ENCODE data around the gene DNMT3A. TPM values are rescaled to one million over a fixed set of nuclear protein-coding genes. Genes with fewer than 3 reads are reported as not detected.

The DNMT3A gene
- total RNA-seq, 2 donors from 2014 or later = 17.7 to 24.3 TPM

DNA sequence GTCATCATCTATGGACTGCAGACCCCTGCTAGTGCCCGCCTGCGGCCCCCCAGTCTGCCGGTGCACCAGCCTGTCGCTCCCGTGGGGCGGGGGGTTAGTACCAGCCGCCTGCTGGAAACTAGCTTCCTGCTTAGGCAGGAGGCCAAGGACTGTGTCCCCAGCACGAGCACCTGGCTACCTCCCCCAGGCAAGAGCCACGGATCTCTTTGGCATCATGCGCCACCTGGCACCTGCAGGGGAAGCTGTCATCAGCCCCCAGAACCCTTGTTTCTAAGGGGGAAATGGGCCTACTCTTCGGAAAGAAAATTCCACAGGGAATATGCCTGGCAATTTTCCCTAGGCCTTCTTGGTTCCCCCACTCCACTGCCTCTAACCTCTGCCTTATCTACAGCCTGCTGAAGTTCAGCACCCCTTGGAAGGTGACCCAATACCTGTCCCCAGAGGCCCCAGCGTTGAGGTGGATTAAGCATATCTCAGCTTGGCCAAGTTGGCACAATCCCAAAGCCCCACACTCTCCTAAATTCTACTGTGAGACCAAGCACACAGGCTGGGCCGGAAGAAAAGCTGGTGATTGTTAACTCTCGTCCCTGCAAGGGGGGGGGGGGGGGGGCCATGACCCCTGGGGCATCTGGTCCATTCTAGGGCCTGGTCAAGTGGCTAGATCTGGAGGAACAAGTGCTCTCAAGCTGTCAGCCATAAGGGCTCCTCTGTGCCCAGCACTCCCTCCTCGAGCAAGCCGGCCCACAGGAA lies 111.4 kb downstream of the DNMT3A start:
- no peaks in the 10 kb centered on the region for H3K27me3 ChIP-seq (replicated peaks; ENCODE audit: insufficient read depth)
- no peaks in the 10 kb centered on the region for H3K9me3 ChIP-seq
- ATAC-seq (ENCODE audit: insufficient number of reproducible peaks, low FRiP score, low read depth) (no peak), DNase-seq (ENCODE audit: low spot score) (no peak)
- no peak overlapping the region for H3K27ac ChIP-seq
- H3K4me1 ChIP-seq (ENCODE audit: control insufficient read depth in 1 of 2, low read depth in 2 of 2) = peaks cover 12 to 17% of the 10 kb centered on the region in 2 donors
- no peak overlapping the region for H3K4me3 ChIP-seq
- H3K36me3 ChIP-seq = peaks cover 21% of the 10 kb centered on the region
- TF ChIP-seq, protein P1, sequence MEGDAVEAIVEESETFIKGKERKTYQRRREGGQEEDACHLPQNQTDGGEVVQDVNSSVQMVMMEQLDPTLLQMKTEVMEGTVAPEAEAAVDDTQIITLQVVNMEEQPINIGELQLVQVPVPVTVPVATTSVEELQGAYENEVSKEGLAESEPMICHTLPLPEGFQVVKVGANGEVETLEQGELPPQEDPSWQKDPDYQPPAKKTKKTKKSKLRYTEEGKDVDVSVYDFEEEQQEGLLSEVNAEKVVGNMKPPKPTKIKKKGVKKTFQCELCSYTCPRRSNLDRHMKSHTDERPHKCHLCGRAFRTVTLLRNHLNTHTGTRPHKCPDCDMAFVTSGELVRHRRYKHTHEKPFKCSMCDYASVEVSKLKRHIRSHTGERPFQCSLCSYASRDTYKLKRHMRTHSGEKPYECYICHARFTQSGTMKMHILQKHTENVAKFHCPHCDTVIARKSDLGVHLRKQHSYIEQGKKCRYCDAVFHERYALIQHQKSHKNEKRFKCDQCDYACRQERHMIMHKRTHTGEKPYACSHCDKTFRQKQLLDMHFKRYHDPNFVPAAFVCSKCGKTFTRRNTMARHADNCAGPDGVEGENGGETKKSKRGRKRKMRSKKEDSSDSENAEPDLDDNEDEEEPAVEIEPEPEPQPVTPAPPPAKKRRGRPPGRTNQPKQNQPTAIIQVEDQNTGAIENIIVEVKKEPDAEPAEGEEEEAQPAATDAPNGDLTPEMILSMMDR (IDR thresholded peaks at IDR 0.05) = no peak

DNA sequence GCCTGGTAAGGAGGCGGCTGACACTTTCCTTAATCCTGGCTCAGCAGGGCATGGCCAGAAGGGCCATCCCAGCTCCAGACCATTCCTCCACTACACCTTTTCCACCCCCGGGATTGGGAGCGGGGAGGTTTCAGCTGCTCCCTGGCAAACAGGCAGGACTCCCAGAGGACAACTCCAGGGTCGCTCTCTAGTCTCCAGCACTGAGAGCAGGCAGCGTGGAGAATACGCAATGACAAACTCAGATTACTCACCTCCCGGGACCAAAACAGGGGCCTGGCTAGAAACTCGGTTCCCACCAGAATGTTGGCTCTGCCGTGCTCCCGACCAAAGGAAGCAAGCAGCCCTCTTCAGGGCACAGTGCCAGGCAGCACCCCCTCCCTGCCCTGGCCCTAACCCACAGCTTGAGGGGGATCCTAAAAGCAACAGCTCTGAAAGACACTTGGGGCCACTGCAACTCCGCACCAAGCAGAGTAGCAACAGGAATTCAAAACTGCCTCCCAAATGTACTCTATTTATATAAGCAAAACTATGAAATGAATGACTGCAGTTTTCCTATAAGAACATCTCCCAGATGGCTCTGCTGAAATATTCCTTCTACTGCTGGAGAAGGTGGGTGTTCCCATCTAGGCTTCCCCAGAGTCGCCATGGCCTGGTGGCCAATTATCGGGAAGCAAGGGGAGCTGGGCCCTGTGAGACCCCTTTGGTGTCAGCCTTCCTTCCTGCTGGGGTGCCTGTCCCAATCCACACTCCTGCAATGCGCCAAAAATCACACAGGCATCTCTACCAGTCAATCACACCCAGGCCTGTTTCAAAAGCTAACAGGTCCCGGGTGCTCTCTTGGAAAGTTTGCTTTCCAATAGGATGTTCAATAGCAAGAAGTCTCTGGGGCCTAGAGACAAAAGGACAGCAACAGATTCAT lies 112.2 kb downstream of the DNMT3A start:
- DNase-seq (ENCODE audit: low spot score) (no peak), ATAC-seq (ENCODE audit: insufficient number of reproducible peaks, low FRiP score, low read depth) (no peak)
- H3K27ac ChIP-seq = peak overlapping the region; percentile 23 to 40
- H3K9me3 ChIP-seq = no peaks in the 10 kb centered on the region
- no peak overlapping the region for H3K4me3 ChIP-seq
- TF ChIP-seq, protein P1 (IDR thresholded peaks at IDR 0.05) = no peak
- peaks cover 17% of the 10 kb centered on the region for H3K36me3 ChIP-seq
- H3K27me3 ChIP-seq (replicated peaks; ENCODE audit: insufficient read depth) = no peaks in the 10 kb centered on the region
- H3K4me1 ChIP-seq (ENCODE audit: control insufficient read depth in 1 of 2, low read depth in 2 of 2) = peaks cover 12 to 17% of the 10 kb centered on the region in 2 donors

DNA sequence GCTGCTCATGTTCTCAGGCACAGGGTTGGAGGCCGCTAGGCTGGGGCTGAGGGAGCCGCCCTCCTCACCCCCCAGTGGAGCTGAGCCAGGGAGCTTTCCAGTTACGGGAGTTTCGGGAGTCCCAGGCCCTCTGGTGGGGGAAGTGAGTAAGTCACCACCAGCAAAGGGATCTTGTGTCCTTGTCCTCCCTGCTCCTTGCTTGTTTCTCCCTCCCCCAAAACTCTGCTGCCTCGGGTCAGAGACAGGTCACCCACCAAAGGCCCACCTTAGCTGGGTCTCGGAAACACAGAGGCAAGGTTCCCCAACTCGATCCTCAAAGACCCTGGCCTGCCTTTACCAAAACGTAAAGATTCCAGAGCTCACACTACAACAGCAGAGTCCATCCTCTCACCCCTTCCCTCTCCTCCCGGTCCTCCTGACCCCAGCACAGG lies 112.9 kb downstream of the DNMT3A start:
- Histone ChIP-seq H3K36me3 (peaks cover 10% of the 10 kb centered on the region), H3K9me3 (no peaks in the 10 kb centered on the region), H3K4me1 (ENCODE audit: control insufficient read depth in 1 of 2, low read depth in 2 of 2) (peaks cover 12 to 17% of the 10 kb centered on the region in 2 donors), H3K4me3 (no peak overlapping the region), H3K27me3 (replicated peaks; ENCODE audit: insufficient read depth) (no peaks in the 10 kb centered on the region), H3K27ac (peak overlapping the region; percentile 23 to 40)
- DNase-seq (ENCODE audit: low spot score) (no peak), ATAC-seq (ENCODE audit: insufficient number of reproducible peaks, low FRiP score, low read depth) (peak; percentile 47)
- TF ChIP-seq, protein P1 (IDR thresholded peaks at IDR 0.05) = peak; percentile 65

DNA sequence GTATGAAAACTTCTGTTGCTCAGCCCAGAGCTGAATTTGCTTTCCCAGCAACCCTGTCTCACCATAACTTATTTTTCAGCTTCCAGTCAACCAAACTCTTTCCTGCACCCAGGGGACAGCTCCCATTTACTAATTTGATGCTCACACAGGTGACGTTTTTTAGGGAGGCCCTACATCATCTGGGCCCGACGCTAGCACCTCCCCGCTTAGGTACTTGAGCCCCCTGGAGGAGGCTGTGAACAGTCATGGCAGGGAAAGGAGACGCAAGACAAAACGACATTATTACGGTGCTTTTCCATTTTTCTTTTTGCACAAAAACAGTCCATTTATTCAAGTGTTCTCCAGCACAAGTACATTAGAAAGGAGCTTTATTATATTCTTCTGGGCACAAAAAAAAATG lies 114.1 kb downstream of the DNMT3A start:
- ATAC-seq (ENCODE audit: insufficient number of reproducible peaks, low FRiP score, low read depth) (no peak), DNase-seq (ENCODE audit: low spot score) (no peak)
- Histone ChIP-seq H3K9me3 (no peaks in the 10 kb centered on the region), H3K36me3 (no peaks in the 10 kb centered on the region), H3K27ac (no peak overlapping the region), H3K27me3 (replicated peaks; ENCODE audit: insufficient read depth) (no peaks in the 10 kb centered on the region), H3K4me3 (no peak overlapping the region), H3K4me1 (ENCODE audit: control insufficient read depth in 1 of 2, low read depth in 2 of 2) (peaks cover 12 to 17% of the 10 kb centered on the region in 2 donors)
- TF ChIP-seq, protein P1 (IDR thresholded peaks at IDR 0.05) = no peak

DNA sequence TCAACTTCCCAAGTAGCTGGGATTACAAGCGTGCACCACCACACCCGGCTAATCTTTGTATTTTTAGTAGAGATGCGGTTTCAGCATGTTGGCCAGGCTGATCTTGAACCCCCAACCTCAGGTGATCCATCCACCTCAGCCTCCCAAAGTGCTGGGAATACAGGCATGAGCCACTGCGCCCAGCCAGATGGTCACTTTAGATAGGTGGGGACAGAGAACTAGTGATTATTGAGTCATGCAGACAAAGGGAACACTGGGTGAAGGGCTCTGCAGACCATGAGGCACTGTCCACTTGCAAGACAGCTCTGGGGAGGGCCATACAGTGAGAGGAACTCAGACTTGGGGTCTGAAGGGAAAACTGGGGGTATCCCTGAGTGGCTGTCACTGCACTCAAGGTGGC lies 114.9 kb downstream of the DNMT3A start:
- no peak for DNase-seq (ENCODE audit: low spot score)
- TF ChIP-seq, protein P1 (IDR thresholded peaks at IDR 0.05) = no peak
- Histone ChIP-seq H3K27me3 (replicated peaks; ENCODE audit: insufficient read depth) (no peaks in the 10 kb centered on the region), H3K4me1 (ENCODE audit: control insufficient read depth in 1 of 2, low read depth in 2 of 2) (peaks cover 12 to 17% of the 10 kb centered on the region in 2 donors), H3K27ac (no peak overlapping the region), H3K4me3 (no peak overlapping the region), H3K36me3 (no peaks in the 10 kb centered on the region), H3K9me3 (no peaks in the 10 kb centered on the region)
- no peak for ATAC-seq (ENCODE audit: insufficient number of reproducible peaks, low FRiP score, low read depth)

All from thoracic aorta (tissue), 2 donors.